Small intestine (tissue), 7 donors: Measurements from ENCODE around the gene KIF1A. TPM values are rescaled to one million over a fixed set of nuclear protein-coding genes. Genes with fewer than 3 reads are reported as not detected.

Source experiments
- DNase-seq, 2 donors: peaks; one replicate each; pipeline versions ENCODE4 v3.0.0 to v3.0.0-alpha.2; 2013
- FAIRE-seq: peaks from 2 replicates; lab custom pipeline; 2012; peaks lifted over from hg19 to GRCh38; lab: Jason Lieb, UNC
- H3K27ac ChIP-seq, 3 donors: one replicate each; pipeline ENCODE4 v1.5.1; 2013; ENCODE audit warnings: low read length in 2 of 3, mild to moderate bottlenecking in 2 of 3, control low read depth in 1 of 3, inconsistent platforms in 1 of 3, low read depth in 1 of 3, moderate library complexity in 1 of 3
- H3K27me3 ChIP-seq, 3 donors: one replicate each; pipeline ENCODE4 v1.6.1; 2013; ENCODE audit warnings: low read length in 3 of 3, inconsistent platforms in 1 of 3; ENCODE audit not compliant: control insufficient read depth in 3 of 3, insufficient read depth in 3 of 3
- H3K36me3 ChIP-seq, 3 donors: one replicate each; pipeline ENCODE4 v1.6.1; 2013; ENCODE audit warnings: low read length in 3 of 3, inconsistent platforms in 1 of 3, low read depth in 1 of 3, mild to moderate bottlenecking in 1 of 3, moderate library complexity in 1 of 3; ENCODE audit not compliant: control insufficient read depth in 3 of 3, insufficient read depth in 2 of 3
- H3K4me1 ChIP-seq, 3 donors: one replicate each; pipeline ENCODE4 v1.6.1; 2013; ENCODE audit warnings: low read length in 2 of 3, inconsistent platforms in 1 of 3, low read depth in 1 of 3, mild to moderate bottlenecking in 1 of 3, moderate library complexity in 1 of 3; ENCODE audit not compliant: control insufficient read depth in 3 of 3, insufficient read depth in 2 of 3
- H3K4me3 ChIP-seq, 3 donors: one replicate each; pipeline ENCODE4 v1.5.1; 2013; ENCODE audit warnings: low read length in 3 of 3, control low read depth in 1 of 3, inconsistent platforms in 1 of 3, low read depth in 1 of 3, mild to moderate bottlenecking in 1 of 3, moderate library complexity in 1 of 3
- H3K9me3 ChIP-seq, 2 donors: one replicate each; pipeline ENCODE4 v1.6.1; 2013; ENCODE audit warnings: low read depth in 1 of 2, low read length in 1 of 2; ENCODE audit not compliant: control insufficient read depth in 2 of 2, insufficient read depth in 1 of 2
- WGBS, 3 donors: extraction: QIAGEN DNeasy Blood & Tissue Kit; methylation state at CpG; one replicate each; pipeline ENCODE4 v1.1.7; 2013; 5-methylcytosine and 5-hydroxymethylcytosine counted together
- polyA plus RNA-seq, 4 donors: library from polyadenylated mRNA; stranded (reverse) in 3 of 4; unstranded in 1 of 4; fragments of 200-250 nt in 3 of 4; fragments of 120-200 nt in 1 of 4; gene quantifications; one replicate each; pipeline versions ENCODE4 v1.2.1 to v1.2.3, GENCODE V29; 2013
- donor health status: healthy with polysubstance abuse.
- donor health status: control.
- donor health status: control.
- donor health status: Bipolar disorder and iron deficiency.
- donor health status: healthy.

Gene KIF1A
- polyA plus RNA-seq, 4 donors: 0.27 to 7.7 (median 1.9) TPM

- DNase-seq: no peak
- Histone ChIP-seq H3K36me3 (no peaks in the 10 kb centered on the region), H3K27ac (no peak overlapping the region), H3K27me3 (no peaks in the 10 kb centered on the region), H3K4me3 (no peak overlapping the region), H3K4me1 (no peaks in the 10 kb centered on the region), H3K9me3 (no peaks in the 10 kb centered on the region)
- no peak for FAIRE-seq
- WGBS, 3 donors: 73 to 77% (median 76%) methylated on average over 10 of the region's 10 CpGs
Measured at GRCh38 chr2:240730501-240731177, 89.4 kb downstream of the KIF1A start.

- WGBS, 3 donors: 68 to 75% (median 74%) methylated on average over 7 of the region's 7 CpGs
- FAIRE-seq (no peak), DNase-seq (no peak)
- no peaks in the 10 kb centered on the region for H3K36me3 ChIP-seq
- H3K9me3 ChIP-seq: no peaks in the 10 kb centered on the region
- no peaks in the 10 kb centered on the region for H3K4me1 ChIP-seq
- H3K27me3 ChIP-seq: no peaks in the 10 kb centered on the region
- no peak overlapping the region for H3K4me3 ChIP-seq
- no peak overlapping the region for H3K27ac ChIP-seq
Measured at GRCh38 chr2:240728827-240729226, 91.2 kb downstream of the KIF1A start.

- no peak overlapping the region for H3K4me3 ChIP-seq
- no peaks in the 10 kb centered on the region for H3K36me3 ChIP-seq
- no peak for DNase-seq
- no peak overlapping the region for H3K27ac ChIP-seq
- no peaks in the 10 kb centered on the region for H3K27me3 ChIP-seq
- no peak for FAIRE-seq
- H3K4me1 ChIP-seq: no peaks in the 10 kb centered on the region
- 88 to 93% (median 92%) methylated on average over 10 of the region's 10 CpGs for WGBS, 3 donors
- no peaks in the 10 kb centered on the region for H3K9me3 ChIP-seq
Measured at GRCh38 chr2:240728361-240728760, 91.7 kb downstream of the KIF1A start.

GRCh38 chr2:240727913-240728312 lies 92.1 kb downstream of the KIF1A start:
- Histone ChIP-seq H3K4me1 (no peaks in the 10 kb centered on the region), H3K27me3 (no peaks in the 10 kb centered on the region), H3K4me3 (no peak overlapping the region), H3K27ac (no peak overlapping the region), H3K9me3 (no peaks in the 10 kb centered on the region), H3K36me3 (no peaks in the 10 kb centered on the region)
- 76 to 85% (median 80%) methylated on average over 15 of the region's 15 CpGs for WGBS, 3 donors
- FAIRE-seq (no peak), DNase-seq (no peak)

GRCh38 chr2:240727439-240727838 lies 92.6 kb downstream of the KIF1A start:
- no peak for FAIRE-seq
- no peak overlapping the region for H3K4me3 ChIP-seq
- WGBS, 3 donors: 79 to 84% (median 80%) methylated on average over 14 of the region's 14 CpGs

GRCh38 chr2:240726876-240727275 lies 93.1 kb downstream of the KIF1A start:
- no peak overlapping the region for H3K4me3 ChIP-seq
- WGBS, 3 donors: 84 to 89% (median 86%) methylated on average over 14 of the region's 14 CpGs
- no peak for FAIRE-seq

More at GRCh38 chr2:240727439-240727838, 92.6 kb downstream of the KIF1A start:
- Histone ChIP-seq H3K27ac (no peak overlapping the region), H3K27me3 (no peaks in the 10 kb centered on the region), H3K4me1 (no peaks in the 10 kb centered on the region), H3K36me3 (no peaks in the 10 kb centered on the region), H3K9me3 (no peaks in the 10 kb centered on the region)
- no peak for DNase-seq

GRCh38 chr2:240725671-240726070 lies 94.3 kb downstream of the KIF1A start:
- 64 to 76% (median 65%) methylated on average over 7 of the region's 7 CpGs for WGBS, 3 donors
- DNase-seq (no peak), FAIRE-seq (no peak)
- Histone ChIP-seq H3K27me3 (no peaks in the 10 kb centered on the region), H3K4me1 (no peaks in the 10 kb centered on the region), H3K27ac (no peak overlapping the region), H3K9me3 (no peaks in the 10 kb centered on the region), H3K36me3 (no peaks in the 10 kb centered on the region), H3K4me3 (no peak overlapping the region)

More at GRCh38 chr2:240726876-240727275, 93.1 kb downstream of the KIF1A start:
- Histone ChIP-seq H3K27ac (no peak overlapping the region), H3K36me3 (no peaks in the 10 kb centered on the region), H3K9me3 (no peaks in the 10 kb centered on the region), H3K4me1 (no peaks in the 10 kb centered on the region), H3K27me3 (no peaks in the 10 kb centered on the region)
- DNase-seq: no peak

GRCh38 chr2:240725266-240725665 lies 94.8 kb downstream of the KIF1A start:
- H3K27ac ChIP-seq: no peak overlapping the region
- H3K9me3 ChIP-seq: no peaks in the 10 kb centered on the region
- DNase-seq (no peak), FAIRE-seq (no peak)
- no peaks in the 10 kb centered on the region for H3K36me3 ChIP-seq
- H3K4me1 ChIP-seq: no peaks in the 10 kb centered on the region
- WGBS, 3 donors: 77 to 85% (median 82%) methylated on average over 11 to 12 of the region's 12 CpGs
- H3K27me3 ChIP-seq: no peaks in the 10 kb centered on the region
- no peak overlapping the region for H3K4me3 ChIP-seq

- Histone ChIP-seq H3K27ac (no peak overlapping the region), H3K4me3 (no peak overlapping the region), H3K9me3 (no peaks in the 10 kb centered on the region), H3K4me1 (no peaks in the 10 kb centered on the region), H3K36me3 (no peaks in the 10 kb centered on the region), H3K27me3 (no peaks in the 10 kb centered on the region)
- FAIRE-seq (no peak), DNase-seq (no peak)
- 90 to 91% (median 90%) methylated on average over 9 to 10 of the region's 10 CpGs for WGBS, 3 donors
Measured at GRCh38 chr2:240724431-240724830, 95.6 kb downstream of the KIF1A start.
